Panc1 (cell line): ENCODE results near the gene MUC5B. TPM values are rescaled to one million over a fixed set of nuclear protein-coding genes. Genes with fewer than 3 reads are reported as not detected.

ENCODE experiments used
- ATAC-seq: fragments of 200-7000 bp; cut with Tn5 transposase; 2 replicates; pipeline ENCODE4 v1.9.1; 2020; ENCODE audit warnings: mild to moderate bottlenecking, moderate library complexity
- BruUV-seq: library from RNA; stranded (reverse); fragments of 400-500 nt; replicated peaks from 2 replicates; lab custom pipeline; 2021; lab: Mats Ljungman, UMichigan
- CTCF ChIA-PET: fragments of 300-600 bp; sonication (Branson Sonifier 250); formaldehyde crosslinking; loops from one replicate; lab custom pipeline; 2022; ENCODE audit warnings: antibody characterized with exemption; lab: Charles Lee
- POLR2A ChIA-PET: fragments of 300-600 bp; sonication (Branson Sonifier 250); formaldehyde crosslinking; loops from one replicate; lab custom pipeline; 2022; ENCODE audit warnings: antibody characterized with exemption; lab: Charles Lee
- DNase-seq: peaks from one replicate; pipeline ENCODE4 v3.0.0-alpha.2; 2010; ENCODE audit warnings: low read depth, low spot score
- H3K27ac ChIP-seq: 2 replicates; pipeline ENCODE4 v1.5.1; 2011; ENCODE audit warnings: mild to moderate bottlenecking, low read length, inconsistent platforms
- H3K27me3 ChIP-seq: fragments of 200-500 bp; sonication (Bioruptor generic); 2 replicates; pipeline ENCODE4 v1.6.0; 2014; ENCODE audit warnings: low read length, inconsistent platforms; ENCODE audit not compliant: control insufficient read depth, insufficient read depth
- H3K36me3 ChIP-seq: fragments of 200-500 bp; sonication (Bioruptor generic); 2 replicates; pipeline ENCODE4 v1.5.1; 2014; ENCODE audit warnings: inconsistent platforms, mild to moderate bottlenecking, low read length, moderate library complexity; ENCODE audit not compliant: control insufficient read depth, insufficient read depth
- H3K4me1 ChIP-seq: 2 replicates; pipeline ENCODE4 v1.5.1; 2011; ENCODE audit warnings: inconsistent platforms, mild to moderate bottlenecking, low read length, moderate library complexity; ENCODE audit not compliant: control insufficient read depth, insufficient read depth
- H3K4me3 ChIP-seq, 2 experiments: 2 replicates each; pipeline ENCODE4 v1.5.1; 2011 to 2012; ENCODE audit warnings: low read depth in 2 of 2, low read length in 2 of 2, mild to moderate bottlenecking in 2 of 2, inconsistent platforms in 1 of 2, moderate library complexity in 1 of 2
- H3K9me3 ChIP-seq: fragments of 200-500 bp; sonication (Bioruptor generic); 2 replicates; pipeline ENCODE4 v1.5.1; 2014; ENCODE audit warnings: low read depth, mild to moderate bottlenecking, inconsistent platforms, low read length, moderate library complexity; ENCODE audit not compliant: control insufficient read depth, insufficient read depth
- CTCF ChIP-seq: fragments of 450-650 bp; IDR thresholded peaks from 2 replicates; pipeline ENCODE4 v1.5.1; 2017; ENCODE audit warnings: mild to moderate bottlenecking
- POLR2AphosphoS5 ChIP-seq: IDR thresholded peaks from 2 replicates; pipeline ENCODE4 v1.6.1; 2012; ENCODE audit warnings: mild to moderate bottlenecking, low read depth, low read length, moderate library complexity
- REST ChIP-seq, 2 experiments: IDR thresholded peaks; 2 replicates each; pipeline ENCODE4 v1.6.1; 2011 to 2012; ENCODE audit warnings: low read depth in 2 of 2, control low read depth in 1 of 2, low read length in 1 of 2, mild to moderate bottlenecking in 1 of 2, moderate library complexity in 1 of 2; ENCODE audit not compliant: insufficient read depth in 1 of 2
- SIN3A ChIP-seq: IDR thresholded peaks from 2 replicates; pipeline ENCODE4 v1.6.1; 2012; ENCODE audit warnings: low read depth, mild to moderate bottlenecking, low read length, moderate library complexity, borderline replicate concordance; ENCODE audit not compliant: insufficient read depth
- TCF7L2 ChIP-seq: IDR thresholded peaks from 2 replicates; pipeline ENCODE4 v1.6.1; 2011; ENCODE audit warnings: mild to moderate bottlenecking, low read depth, low read length, inconsistent platforms
- in situ Hi-C: cut with HindIII; loops from 2 replicates; pipeline ENCODE4 v1.10.0; 2016; ENCODE audit warnings: low sequenced_read_pairs, low pct_unique_long_range_greater_than_20kb
- intact Hi-C: fragments of 100-400 bp; cut with micrococcal nuclease; formaldehyde crosslinking; loops from one replicate; pipeline ENCODE4 v1.10.0; 2022; ENCODE audit not compliant: unreplicated experiment
- total RNA-seq: library from RNA; stranded (reverse); gene quantifications from one replicate; pipeline ENCODE4 v1.2.1, GENCODE V29; 2021; ENCODE audit not compliant: unreplicated experiment

MUC5B gene
- total RNA-seq, 1 experiment from 2014 or later = 1.2 TPM

GRCh38 chr11:1201395-1202153 is 21.3 kb upstream of the MUC5B start:
- DNase-seq = peak; percentile 59
- Histone ChIP-seq H3K36me3 (no peaks in the 10 kb centered on the region), H3K4me1 (peaks cover 18% of the 10 kb centered on the region), H3K27me3 (no peaks in the 10 kb centered on the region), H3K27ac (no peak overlapping the region), H3K4me3 (no peak overlapping the region), H3K9me3 (no peaks in the 10 kb centered on the region)
- BruUV-seq = no TSS peak
- ChIA-PET POLR2A (no interaction called here), CTCF (interaction anchor here (0.7 to 1.3 kb wide), 2 partner anchors 21 to 25 kb away, joined by 3 to 4 read pairs; partner anchors contain the start of gene MUC5B)
- intact Hi-C loops (loop anchor here (10.0 kb wide), 1 partner anchor 313 kb away; no protein-coding TSS in a partner anchor), in situ Hi-C loops (no loop called here)
- TF ChIP-seq TCF7L2 (no peak), REST (IDR thresholded peaks at IDR 0.05; ENCODE audit: insufficient read depth in 1 of 2, low read depth in 2 of 2, low read length in 1 of 2) (no peak), SIN3A (no peak), POLR2AphosphoS5 (no peak), CTCF (no peak)
- no peak for ATAC-seq

GRCh38 chr11:1202154-1202775 is 20.6 kb upstream of the MUC5B start:
- Histone ChIP-seq H3K4me1 (peaks cover 18% of the 10 kb centered on the region), H3K27ac (peak overlapping the region; percentile 9; the same call in 1 of the 2 replicates), H3K9me3 (no peaks in the 10 kb centered on the region), H3K4me3 (no peak overlapping the region), H3K36me3 (no peaks in the 10 kb centered on the region), H3K27me3 (no peaks in the 10 kb centered on the region)
- ATAC-seq (peak; percentile 62), DNase-seq (no peak)
- intact Hi-C loops (loop anchor here (10.0 kb wide), 1 partner anchor 313 kb away; no protein-coding TSS in a partner anchor), in situ Hi-C loops (no loop called here)
- ChIA-PET CTCF (interaction anchor here (0.7 to 1.3 kb wide), 4 partner anchors 20 to 86 kb away, joined by 3 to 4 read pairs (median 4); partner anchors contain the start of gene MUC5B), POLR2A (interaction anchor here (0.5 kb wide), 1 partner anchor 267 kb away, joined by 8 read pairs; no protein-coding TSS in a partner anchor)
- no TSS peak for BruUV-seq
- no peak for TF ChIP-seq SIN3A
- no peak for TF ChIP-seq POLR2AphosphoS5
- no peak for TF ChIP-seq REST (IDR thresholded peaks at IDR 0.05; ENCODE audit: insufficient read depth in 1 of 2, low read depth in 2 of 2, low read length in 1 of 2)
- TF ChIP-seq TCF7L2 = no peak
- TF ChIP-seq CTCF = no peak
